ENCODE measurements around the gene BMX. TPM values are rescaled to one million over a fixed set of nuclear protein-coding genes. Genes with fewer than 3 reads are reported as not detected.

The BMX gene
- polyA plus RNA-seq (2012; ENCODE audit: insufficient read depth, insufficient read length), result not detected

- H3K4me3 ChIP-seq (ENCODE audit: low read length), result no peak within 1 kb of the TSS
- DNase-seq (ENCODE audit: low read depth, low spot score), result no peak
Measured at GRCh38 chrX:15500497-15500966, at the start of gene BMX. Gene BMX, plus strand, starts transcription at chrX:15500807. Its CDS starts 7,547 bp downstream, at chrX:15508354.

DNA sequence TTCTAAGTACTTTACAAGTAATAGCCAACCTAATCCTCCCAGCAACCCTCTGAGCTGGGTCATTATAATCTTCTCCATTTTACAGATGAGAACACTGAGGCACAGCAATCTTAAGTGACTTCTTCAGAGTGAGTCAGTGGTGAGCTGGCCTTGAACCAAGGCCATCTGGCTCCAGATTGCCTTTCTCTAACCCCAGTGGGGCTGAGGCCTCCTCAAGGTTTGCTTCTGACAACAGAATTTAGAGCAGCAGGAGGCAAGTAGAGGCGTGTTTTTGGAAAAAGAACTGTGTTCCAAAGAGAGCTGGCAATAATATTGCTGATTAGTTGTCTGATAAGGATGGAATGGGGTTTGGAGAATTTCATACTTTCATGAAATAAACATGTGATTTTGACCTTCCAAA, 48.7 kb upstream of the BMX start:
- no peak overlapping the region for H3K4me3 ChIP-seq (ENCODE audit: low read length)
- DNase-seq (ENCODE audit: low read depth, low spot score), result no peak

DNA sequence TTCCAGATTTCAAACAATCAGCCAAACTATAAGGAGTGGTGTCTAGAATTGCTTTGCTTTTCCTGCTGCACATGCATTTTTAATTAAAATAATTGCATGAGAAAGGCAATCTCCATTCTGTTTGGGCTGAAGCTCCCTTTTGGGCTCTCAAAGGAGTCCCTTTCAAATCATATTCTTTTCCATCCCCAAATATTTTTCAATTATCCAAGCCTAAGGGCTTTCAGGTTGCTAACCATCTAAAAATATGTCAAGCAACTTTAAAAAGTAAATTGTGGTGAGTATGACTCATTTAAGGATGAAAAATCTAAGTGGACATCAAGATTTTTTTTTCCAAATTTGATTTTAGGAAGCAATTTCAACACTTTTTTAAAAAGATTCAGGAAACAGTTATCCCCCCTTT, 35.9 kb upstream of the BMX start:
- DNase-seq (ENCODE audit: low read depth, low spot score), result no peak

DNA sequence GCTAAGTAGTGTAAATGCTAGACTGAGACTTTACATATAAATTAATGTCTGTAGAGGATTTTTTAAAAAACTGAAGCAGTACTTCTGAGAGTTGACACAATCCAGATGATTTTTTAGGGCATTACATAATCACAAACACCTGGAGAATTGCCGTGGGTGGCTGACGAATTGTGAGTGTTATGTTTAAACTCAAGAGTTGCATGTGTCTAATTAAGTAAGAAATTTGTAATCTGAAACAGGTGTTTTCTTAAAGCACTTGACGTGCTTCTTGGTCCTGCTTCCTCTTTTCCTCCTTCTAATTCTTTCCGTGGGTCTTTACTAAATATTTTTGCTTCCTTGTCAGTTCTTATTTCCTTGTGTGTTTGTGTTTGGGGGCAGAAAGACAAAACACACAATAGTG, 35.3 kb upstream of the BMX start:
- DNase-seq (ENCODE audit: low read depth, low spot score), result no peak
- no peak overlapping the region for H3K4me3 ChIP-seq (ENCODE audit: low read length)

More for the DNA sequence above, 35.9 kb upstream of the BMX start:
- no peak overlapping the region for H3K4me3 ChIP-seq (ENCODE audit: low read length)

DNA sequence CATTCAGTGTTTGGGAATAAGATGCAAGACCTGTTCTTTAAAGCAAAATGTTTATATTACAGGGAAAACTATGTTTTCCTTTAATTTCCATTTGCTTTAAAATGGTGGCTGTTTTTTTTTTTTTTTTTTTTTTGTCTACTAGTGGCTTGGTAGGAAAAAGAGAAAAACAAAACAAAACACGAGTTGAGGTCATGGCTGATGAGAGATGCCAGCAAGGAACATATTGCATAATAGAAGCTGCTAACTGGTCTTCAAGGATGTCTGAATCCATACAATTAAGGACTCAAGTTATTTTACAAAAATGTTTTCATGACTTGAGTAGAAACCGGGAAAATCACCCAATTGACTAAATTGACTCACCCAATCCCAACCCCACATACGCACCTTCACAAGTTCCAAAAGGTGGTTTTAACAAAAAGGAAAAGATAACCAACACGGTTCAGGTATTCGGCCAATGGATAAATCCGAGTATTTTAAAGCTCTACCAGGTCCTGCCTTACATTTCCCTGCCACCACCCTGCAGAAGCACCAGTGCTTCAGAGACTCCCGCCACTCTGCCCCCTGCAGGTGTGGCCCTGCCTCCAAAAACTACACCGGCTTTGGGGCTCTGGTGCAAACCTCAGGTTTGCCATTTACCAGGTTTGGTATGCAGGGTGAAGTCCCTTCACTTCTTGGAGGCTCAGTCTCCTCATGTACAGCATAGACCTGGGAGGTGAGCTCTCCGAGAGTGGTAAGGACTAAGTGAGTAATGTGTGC, 34.5 kb upstream of the BMX start:
- no peak overlapping the region for H3K4me3 ChIP-seq (ENCODE audit: low read length)
- no peak for DNase-seq (ENCODE audit: low read depth, low spot score)

DNA sequence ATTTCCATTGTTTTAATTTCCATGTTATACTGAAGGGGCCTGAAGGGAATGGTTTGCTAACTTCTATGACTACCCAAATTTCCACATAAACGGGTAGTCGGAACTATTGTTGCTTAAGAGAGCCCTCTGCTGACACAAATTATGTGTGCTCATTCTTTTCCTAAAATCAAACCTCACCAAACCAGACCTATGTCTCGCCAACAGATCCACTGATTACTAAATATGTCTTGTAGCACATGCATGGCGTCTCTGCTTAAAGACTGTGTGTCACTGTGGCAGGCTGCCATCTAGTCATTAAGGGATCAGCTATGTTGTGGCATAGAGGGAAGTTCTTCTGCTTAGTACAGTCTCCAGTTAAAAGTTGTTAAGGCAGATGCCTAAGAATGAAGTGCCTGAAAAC, 32.6 kb upstream of the BMX start:
- no peak overlapping the region for H3K4me3 ChIP-seq (ENCODE audit: low read length)
- DNase-seq (ENCODE audit: low read depth, low spot score), result peak; percentile 14

GRCh38 chrX:15469613-15470012, 31.0 kb upstream of the BMX start:
- H3K4me3 ChIP-seq (ENCODE audit: low read length), result no peak overlapping the region
- DNase-seq (ENCODE audit: low read depth, low spot score), result no peak

- DNase-seq (ENCODE audit: low read depth, low spot score), result peak; percentile 19
- H3K4me3 ChIP-seq (ENCODE audit: low read length), result no peak overlapping the region
Measured at GRCh38 chrX:15471028-15471427, 29.6 kb upstream of the BMX start.

DNA sequence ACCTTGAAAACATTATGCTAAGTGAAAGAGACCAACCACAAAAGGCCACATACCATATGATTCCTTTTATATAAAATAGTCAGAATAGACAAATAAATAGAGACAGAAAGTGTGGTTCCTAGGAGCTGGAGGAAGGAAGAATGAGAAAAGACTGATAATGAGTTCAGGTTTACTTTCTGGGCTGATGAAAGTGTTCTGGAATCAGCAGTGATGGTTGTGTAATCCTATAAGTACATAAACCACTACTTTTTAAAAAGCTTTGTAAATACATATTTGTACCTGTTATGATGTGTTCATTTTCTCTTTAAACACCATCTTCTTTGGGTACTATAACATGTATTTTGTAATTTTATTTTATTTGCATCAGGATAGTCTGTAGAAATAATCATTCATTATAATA, 28.1 kb upstream of the BMX start:
- DNase-seq (ENCODE audit: low read depth, low spot score), result no peak
- no peak overlapping the region for H3K4me3 ChIP-seq (ENCODE audit: low read length)

GRCh38 chrX:15474028-15474427, 26.6 kb upstream of the BMX start:
- no peak overlapping the region for H3K4me3 ChIP-seq (ENCODE audit: low read length)
- DNase-seq (ENCODE audit: low read depth, low spot score), result no peak

DNA sequence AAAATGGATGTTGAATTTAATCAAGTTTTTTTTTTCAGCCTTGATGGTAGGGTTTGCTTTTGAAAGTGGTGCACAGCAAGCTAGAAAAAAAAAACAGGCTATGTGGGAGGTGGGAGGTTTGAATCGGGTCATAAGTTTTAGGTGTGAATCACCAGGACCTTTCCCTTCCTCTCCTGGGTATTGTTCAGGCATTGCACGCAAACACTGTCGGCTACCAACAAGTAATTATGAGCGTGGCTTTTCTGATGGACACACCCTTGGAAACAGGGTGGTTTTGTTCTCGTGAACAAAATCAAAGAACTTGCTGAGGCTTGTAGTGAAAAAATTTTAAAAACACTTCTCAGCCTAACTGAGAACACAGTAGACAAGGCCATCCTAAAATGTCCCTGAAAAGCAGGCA, 25.6 kb upstream of the BMX start:
- DNase-seq (ENCODE audit: low read depth, low spot score), result no peak
- no peak overlapping the region for H3K4me3 ChIP-seq (ENCODE audit: low read length)

DNA sequence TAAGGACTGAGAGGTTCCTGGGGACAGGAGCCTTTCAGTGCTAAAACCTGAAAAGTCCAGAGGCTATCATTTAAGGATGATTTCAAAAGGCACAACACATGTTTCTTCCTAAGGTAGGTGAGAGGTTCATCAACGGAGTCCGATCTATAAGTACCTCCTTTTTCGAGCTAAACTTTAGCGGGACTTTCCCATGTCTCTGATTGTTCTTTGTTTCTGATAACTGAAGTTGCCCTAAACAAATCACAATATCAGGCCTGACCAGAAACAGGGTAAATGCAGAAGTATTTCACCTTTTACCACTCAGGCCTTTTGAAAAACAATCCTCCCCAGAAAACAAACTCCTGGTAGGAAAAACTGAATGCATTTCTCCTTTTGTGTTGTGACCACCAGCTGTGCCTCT, 25.1 kb upstream of the BMX start:
- H3K4me3 ChIP-seq (ENCODE audit: low read length), result no peak overlapping the region
- DNase-seq (ENCODE audit: low read depth, low spot score), result no peak

DNA sequence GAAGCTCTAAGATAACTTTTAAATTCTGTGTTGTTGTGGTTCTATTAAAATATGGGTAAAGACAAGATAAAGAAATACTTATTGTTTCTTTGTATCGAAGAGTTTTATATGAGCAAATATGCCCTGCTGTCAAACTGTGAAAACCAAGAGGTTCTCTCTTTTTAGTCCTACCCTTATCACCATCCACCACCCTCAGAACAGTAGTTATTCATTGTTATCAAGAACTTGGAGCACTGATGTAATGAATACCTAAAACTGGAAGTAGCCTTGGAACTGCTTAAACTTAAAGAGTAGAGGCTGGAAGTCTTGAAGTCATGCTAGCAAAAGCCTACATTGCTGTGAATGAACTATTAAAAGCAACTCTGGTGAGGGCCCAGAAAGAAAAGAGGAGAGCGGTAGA, 16.7 kb upstream of the BMX start:
- no peak overlapping the region for H3K4me3 ChIP-seq (ENCODE audit: low read length)
- no peak for DNase-seq (ENCODE audit: low read depth, low spot score)

GRCh38 chrX:15492469-15492868, 8.1 kb upstream of the BMX start:
- no peak overlapping the region for H3K4me3 ChIP-seq (ENCODE audit: low read length)

DNA sequence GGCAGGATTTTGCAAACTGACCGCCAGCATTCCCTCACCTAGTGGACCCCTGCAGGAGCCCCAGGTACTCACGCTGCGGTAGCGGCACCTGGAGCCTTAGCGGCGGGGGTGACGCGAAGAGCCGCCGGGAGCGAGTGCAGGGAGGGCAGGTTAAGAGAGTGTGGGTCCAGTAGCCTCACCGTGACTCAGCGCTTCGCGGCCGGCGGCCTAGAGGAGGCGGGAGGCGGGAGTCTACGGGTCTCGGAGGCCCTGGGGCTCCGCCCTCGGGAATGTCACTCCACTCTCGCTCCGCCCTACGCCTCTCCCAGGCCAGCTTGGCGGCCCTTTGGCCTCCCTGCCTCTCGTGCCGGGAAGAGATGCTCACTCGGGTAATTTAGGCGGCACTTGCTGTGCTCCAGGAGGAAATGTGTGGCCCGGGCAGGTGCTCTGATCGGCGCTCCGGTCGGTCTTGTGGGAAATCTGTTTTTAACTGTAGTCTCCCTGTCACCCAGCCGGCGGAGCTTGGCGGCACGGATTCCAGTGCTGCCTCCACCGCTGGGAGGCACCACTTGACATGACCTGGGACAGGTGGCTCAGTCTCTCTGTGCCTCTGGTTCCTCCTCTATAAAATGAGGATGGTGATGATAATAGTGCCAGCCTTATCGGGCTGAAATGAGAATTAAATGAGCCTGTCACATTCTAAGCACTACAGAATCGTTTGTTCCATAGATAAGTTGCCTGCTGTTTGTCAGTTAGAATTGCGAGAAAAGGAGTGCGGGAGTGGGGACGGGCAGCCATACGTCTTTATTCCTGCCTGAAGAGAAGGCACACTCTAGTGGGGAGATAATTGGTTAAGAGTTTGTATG, 7.3 kb upstream of the BMX start, which contains the start of gene PIR:
Gene PIR, minus strand, starts transcription at position 216 of the 845 bp plus-strand sequence. CDS start 2,076 bp downstream, outside the sequence.
- no peak for DNase-seq (ENCODE audit: low read depth, low spot score)
- H3K4me3 ChIP-seq (ENCODE audit: low read length), result no peak within 1 kb of the TSS

More at GRCh38 chrX:15492469-15492868, 8.1 kb upstream of the BMX start:
- no peak for DNase-seq (ENCODE audit: low read depth, low spot score)

DNA sequence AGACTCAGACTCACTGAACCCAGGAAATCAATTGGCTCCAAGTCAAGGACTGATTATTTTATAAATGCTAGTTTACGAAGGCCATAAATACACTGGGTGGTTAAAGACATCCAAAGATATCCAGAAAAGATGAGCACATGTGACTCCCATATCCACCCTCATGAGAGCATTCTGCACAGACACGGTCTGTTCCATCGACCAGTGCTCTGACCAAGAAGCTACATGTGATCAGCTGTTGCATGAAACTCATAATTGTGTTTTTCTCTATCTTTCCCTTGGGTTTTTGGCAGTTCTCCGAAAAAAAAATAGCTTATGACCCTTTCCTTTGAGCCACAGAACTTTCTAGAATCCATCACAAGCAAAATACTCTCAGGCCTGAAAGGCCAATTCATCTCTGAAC, 4.8 kb upstream of the BMX start:
- DNase-seq (ENCODE audit: low read depth, low spot score), result no peak
- no peak overlapping the region for H3K4me3 ChIP-seq (ENCODE audit: low read length)

DNA sequence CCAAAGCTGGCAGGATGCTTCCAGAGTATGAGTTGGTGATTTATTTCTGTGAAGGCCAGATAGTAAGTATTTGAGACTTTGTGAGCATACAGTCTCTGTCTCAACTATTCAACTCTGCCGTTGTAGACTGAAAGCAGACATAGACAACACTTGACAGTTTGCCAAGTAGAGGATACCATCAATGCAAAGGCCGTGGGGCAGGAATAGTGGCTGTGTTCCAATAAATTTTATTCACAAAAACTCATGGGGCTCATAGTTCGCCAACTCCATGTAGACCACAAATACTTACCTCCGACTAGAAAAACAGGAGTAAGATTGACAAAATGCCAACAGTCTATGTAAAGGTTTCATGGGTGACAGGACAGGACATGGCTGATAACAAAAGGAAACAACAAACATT, 3.8 kb upstream of the BMX start:
- H3K4me3 ChIP-seq (ENCODE audit: low read length), result no peak overlapping the region
- no peak for DNase-seq (ENCODE audit: low read depth, low spot score)

DNA sequence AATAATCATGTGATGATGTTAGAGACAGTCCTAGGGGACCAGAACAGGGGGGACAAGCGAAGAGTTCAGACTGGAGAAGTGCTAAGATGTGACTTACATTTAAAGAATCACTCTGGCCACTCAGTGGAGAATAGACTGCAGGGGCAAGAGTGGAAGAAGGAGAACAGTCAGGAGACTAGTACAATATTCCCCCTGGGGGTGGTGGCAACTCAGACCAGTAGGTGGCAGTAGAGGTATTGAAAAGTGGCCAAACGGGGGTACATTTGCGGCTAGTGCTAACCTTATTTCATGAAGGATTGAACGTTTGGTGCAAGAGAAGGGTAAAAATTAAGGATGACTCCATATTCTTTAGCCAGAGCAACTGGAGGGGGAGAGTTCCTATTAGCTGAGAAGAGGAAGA, 2.7 kb upstream of the BMX start:
- peak; percentile 23 for DNase-seq (ENCODE audit: low read depth, low spot score)
- H3K4me3 ChIP-seq (ENCODE audit: low read length), result no peak overlapping the region

- H3K4me3 ChIP-seq (ENCODE audit: low read length), result no peak overlapping the region
Measured at GRCh38 chrX:15498741-15499140, 1.9 kb upstream of the BMX start.

DNA sequence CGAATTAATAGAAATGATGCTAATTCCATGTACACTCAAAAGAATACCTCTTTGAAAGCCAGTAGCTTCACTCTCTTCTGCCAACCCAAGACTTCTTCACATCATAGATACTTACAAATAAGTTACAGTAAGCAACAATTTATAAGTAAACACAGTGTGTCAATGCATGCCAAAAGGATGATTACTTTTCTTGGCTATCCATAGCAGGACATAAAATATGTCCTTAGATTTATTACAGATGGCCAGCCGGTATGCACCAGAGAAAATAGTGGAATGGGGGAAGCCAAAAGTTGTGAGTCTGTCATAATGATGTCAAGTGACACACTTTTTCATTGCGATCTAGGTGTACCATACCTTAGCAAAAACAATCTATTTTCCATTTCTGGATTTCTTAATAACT, 631 bp upstream of the BMX start:
- H3K4me3 ChIP-seq (ENCODE audit: low read length), result no peak overlapping the region
- DNase-seq (ENCODE audit: low read depth, low spot score), result no peak

More at GRCh38 chrX:15498741-15499140, 1.9 kb upstream of the BMX start:
- no peak for DNase-seq (ENCODE audit: low read depth, low spot score)
